ENCODE measurements around the gene ABCG8. TPM values are rescaled to one million over a fixed set of nuclear protein-coding genes. Genes with fewer than 3 reads are reported as not detected.

The ABCG8 gene
- 0.04 TPM in 1 of 5 replicates, not detected in the others for total RNA-seq (2022; extraction: Qiagen RNA extraction)

GRCh38 chr2:43838560-43839267, at the start of gene ABCG8, which contains the start of gene ABCG5:
Gene ABCG8, plus strand, starts transcription at chr2:43838971. Its CDS starts 83 bp downstream, at chr2:43839054.
Gene ABCG5, minus strand, starts transcription at chr2:43838839. Its CDS starts 160 bp downstream, at chr2:43838679.

Other genes starting within 250 kb of the ABCG8 start
- gene THADA, start 242.9 kb upstream of the ABCG8 start, total RNA-seq (2022; extraction: Qiagen RNA extraction) = 16.6 to 28.9 TPM (median 25.3 TPM) in 5 replicates
- 1.3 to 3.1 TPM (median 2.2 TPM) in 5 replicates for gene PLEKHH2, start 201.7 kb upstream of the ABCG8 start, total RNA-seq (2022; extraction: Qiagen RNA extraction)
- gene C1GALT1C1L, start 162.5 kb upstream of the ABCG8 start, total RNA-seq (2022; extraction: Qiagen RNA extraction) = 2.1 to 2.4 TPM (median 2.3 TPM) in 5 replicates
- 16.1 to 21.1 TPM (median 20.7 TPM) in 5 replicates for gene DYNC2LI1, start 64.9 kb upstream of the ABCG8 start, total RNA-seq (2022; extraction: Qiagen RNA extraction)
- 0.03 TPM in 1 of 5 replicates, not detected in the others for gene ABCG5, start 132 bp upstream of the ABCG8 start, total RNA-seq (2022; extraction: Qiagen RNA extraction)
- 80.4 to 121 TPM (median 111 TPM) in 5 replicates for gene LRPPRC, start 157.0 kb downstream of the ABCG8 start, total RNA-seq (2022; extraction: Qiagen RNA extraction)